ENCODE data around the gene TNFSF9.

GRCh38 chr19:6518145-6518911 lies 12.5 kb upstream of the TNFSF9 start:
- 0 out of 2 replicates have a peak, but pooled peaks have one; percentile 38 for TF ChIP-seq POLR2A (IDR thresholded peaks at IDR 0.05; ENCODE audit: low read depth, low read length)
- TF ChIP-seq TAF1 (IDR thresholded peaks at IDR 0.05; ENCODE audit: low read depth, low read length), result no peak
- 0 out of 2 replicates have a peak, but pooled peaks have one; percentile 20 for TF ChIP-seq POLR2AphosphoS5 (IDR thresholded peaks at IDR 0.05; ENCODE audit: low read depth, low read length)
